Endothelial cell of umbilical vein (primary cell): ENCODE results near the gene ANKS1B. TPM values are rescaled to one million over a fixed set of nuclear protein-coding genes. Genes with fewer than 3 reads are reported as not detected.

Experiments
- BruUV-seq: library from RNA; stranded (reverse); fragments of 400-500 nt; replicated peaks from 2 replicates; lab custom pipeline; 2021; lab: Mats Ljungman, UMichigan
- CTCF ChIA-PET: fragments of 300-600, 350-600 bp; sonication (Branson Sonifier 250); formaldehyde crosslinking; loops from one replicate; lab custom pipeline; 2021; ENCODE audit warnings: antibody characterized with exemption, inconsistent platforms; lab: Charles Lee
- POLR2A ChIA-PET: fragments of 300-600, 350-600 bp; sonication (Branson Sonifier 250); formaldehyde crosslinking; loops from one replicate; lab custom pipeline; 2021; ENCODE audit warnings: antibody characterized with exemption, inconsistent platforms; lab: Charles Lee
- DNase-seq: peaks from one replicate; pipeline ENCODE4 v3.0.0-alpha.2; 2011; ENCODE audit warnings: low read depth, low spot score
- FAIRE-seq: peaks from 2 replicates; lab custom pipeline; 2011; peaks lifted over from hg19 to GRCh38; lab: Jason Lieb, UNC
- H2AFZ ChIP-seq: 2 replicates; pipeline ENCODE4 v1.6.0; 2012; ENCODE audit warnings: low read depth, low read length, control low read depth, inconsistent platforms
- H3K27ac ChIP-seq: 2 replicates; pipeline ENCODE4 v1.5.1; 2011; ENCODE audit warnings: low read depth, mild to moderate bottlenecking, control low read depth, low read length, moderate library complexity; ENCODE audit not compliant: insufficient read depth
- H3K27me3 ChIP-seq, 2 experiments: 2 replicates each; pipeline versions ENCODE4 v1.6.0 to v1.6.1; 2011; ENCODE audit warnings: low read length in 2 of 2, mixed read lengths in 1 of 2; ENCODE audit not compliant: control insufficient read depth in 2 of 2, insufficient read depth in 2 of 2
- H3K36me3 ChIP-seq, 2 experiments: 2 replicates in 1 of 2; 3 replicates in 1 of 2; pipeline ENCODE4 v1.5.1; 2011; ENCODE audit warnings: low read length in 2 of 2, mild to moderate bottlenecking in 1 of 2, moderate library complexity in 1 of 2; ENCODE audit not compliant: control insufficient read depth in 2 of 2, insufficient read depth in 2 of 2; ENCODE audit errors: extremely low read depth in 1 of 2
- H3K4me1 ChIP-seq: 3 replicates; pipeline ENCODE4 v1.5.1; 2011; ENCODE audit warnings: mild to moderate bottlenecking, low read length; ENCODE audit not compliant: control insufficient read depth, insufficient read depth; ENCODE audit errors: extremely low read depth
- H3K4me2 ChIP-seq: 2 replicates; pipeline ENCODE4 v1.6.1; 2011; ENCODE audit warnings: low read length, control low read depth, mixed read lengths; ENCODE audit not compliant: insufficient read depth
- H3K4me3 ChIP-seq, 3 experiments: fragments of 200-600 bp in 1 of 3; sonication (generic), shearing (Covaris generic) in 1 of 3; replicated peaks in 1 of 3; 2 replicates each; pipeline ENCODE4 v1.5.1; 2011 to 2016; ENCODE audit warnings: control low read depth in 3 of 3, low read length in 3 of 3, mild to moderate bottlenecking in 2 of 3, inconsistent platforms in 1 of 3, low read depth in 1 of 3, moderate library complexity in 1 of 3; ENCODE audit not compliant: insufficient read depth in 1 of 3
- H3K79me2 ChIP-seq: 2 replicates; pipeline ENCODE4 v1.6.0; 2012; ENCODE audit warnings: low read length, inconsistent platforms; ENCODE audit not compliant: control insufficient read depth, insufficient read depth
- H3K9ac ChIP-seq: replicated peaks from 2 replicates; pipeline ENCODE3; 2011; ENCODE audit warnings: low read length, control low read depth; ENCODE audit not compliant: insufficient read depth; ENCODE audit errors: extremely low read depth
- H3K9me1 ChIP-seq: replicated peaks from 3 replicates; pipeline ENCODE4 v1.6.0; 2011; ENCODE audit warnings: mild to moderate bottlenecking, low read length; ENCODE audit not compliant: control insufficient read depth, insufficient read depth; ENCODE audit errors: extremely low read depth
- H3K9me3 ChIP-seq: replicated peaks from 2 replicates; pipeline ENCODE4 v1.5.1; 2012; ENCODE audit warnings: low read length, inconsistent platforms; ENCODE audit not compliant: control insufficient read depth, insufficient read depth
- H4K20me1 ChIP-seq: replicated peaks from 2 replicates; pipeline ENCODE3; 2011; ENCODE audit warnings: mild to moderate bottlenecking, low read length; ENCODE audit not compliant: control insufficient read depth, insufficient read depth; ENCODE audit errors: extremely low read depth
- EZH2 ChIP-seq: IDR thresholded peaks from 2 replicates; pipeline ENCODE4 v1.6.1; 2012; ENCODE audit warnings: borderline replicate concordance, low read depth, mild to moderate bottlenecking, moderate library complexity, low read length, inconsistent platforms; ENCODE audit not compliant: severe bottlenecking
- FOS ChIP-seq: IDR thresholded peaks from 2 replicates; pipeline ENCODE4 v1.6.1; 2011; ENCODE audit warnings: mild to moderate bottlenecking, low read length, moderate library complexity, borderline replicate concordance; ENCODE audit not compliant: insufficient read depth
- JUN ChIP-seq: IDR thresholded peaks from 2 replicates; pipeline ENCODE4 v1.6.1; 2011; ENCODE audit warnings: borderline replicate concordance, low read depth; ENCODE audit not compliant: insufficient read length, insufficient read depth
- MAX ChIP-seq: IDR thresholded peaks from 2 replicates; pipeline ENCODE4 v1.6.1; 2011; ENCODE audit not compliant: insufficient read depth, insufficient read length
- POLR2A ChIP-seq: IDR thresholded peaks from 2 replicates; pipeline ENCODE4 v1.6.1; 2012; ENCODE audit warnings: low read depth, mild to moderate bottlenecking, control low read depth, low read length
- dilution Hi-C: fragments of 300-500 bp; cut with MboI; formaldehyde crosslinking; loops from one replicate; pipeline ENCODE4 v1.15.0; 2019; ENCODE audit warnings: low sequenced_read_pairs; ENCODE audit not compliant: extremely low pct_ligation_motif_present
- intact Hi-C: fragments of 100-400 bp; cut with micrococcal nuclease; formaldehyde crosslinking; loops from one replicate; pipeline ENCODE4 v1.10.0; 2022
- polyA plus RNA-seq, 4 experiments: library from polyadenylated mRNA; depleted of rRNA in 3 of 4; stranded (reverse) in 3 of 4; unstranded in 1 of 4; fragments of >200 nt; gene quantifications; 2 replicates each; pipeline versions ENCODE4 v1.2.1 to v1.2.3, GENCODE V29; 2011 to 2012; ENCODE audit warnings: missing spikeins in 1 of 4
- total RNA-seq: library from RNA; stranded (reverse); gene quantifications from 2 replicates; pipeline ENCODE4 v1.2.3, GENCODE V29; 2021

The ANKS1B gene
- total and polyA plus RNA-seq, 2 donors (not counting 3 experiments of a cell fraction or from before 2014, with no cell fraction given): 0.15 to 0.38 TPM

- DNase-seq: no peak
- Histone ChIP-seq H3K9me1 (no peaks in the 10 kb centered on the region), H2AFZ (no peak overlapping the region), H3K27ac (no peak overlapping the region), H3K4me2 (no peak overlapping the region), H3K4me1 (no peaks in the 10 kb centered on the region), H3K79me2 (no peaks in the 10 kb centered on the region), H3K36me3 (no peaks in the 10 kb centered on the region), H3K4me3 (no peak overlapping the region), H3K27me3 (no peaks in the 10 kb centered on the region), H3K9ac (no peak overlapping the region), H4K20me1 (no peaks in the 10 kb centered on the region), H3K9me3 (peaks cover 2% of the 10 kb centered on the region)
- FAIRE-seq: no peak
- no TSS peak for BruUV-seq
- POLR2A ChIA-PET: no interaction called here
- intact Hi-C loops (no loop called here), dilution Hi-C loops (no loop called here)
- TF ChIP-seq MAX (no peak), POLR2A (no peak), EZH2 (no peak), JUN (no peak), FOS (no peak)
- CTCF ChIA-PET: interaction anchor here (1.1 kb wide), 1 partner anchor 16 kb away, joined by 3 read pairs; no protein-coding TSS in a partner anchor
These were observed 594.0 kb downstream of the ANKS1B start for GRCh38 chr12:99390707-99391106.

GRCh38 chr12:99389751-99390150 is 595.0 kb downstream of the ANKS1B start:
- Histone ChIP-seq H3K36me3 (no peaks in the 10 kb centered on the region), H3K4me3 (no peak overlapping the region), H3K4me2 (no peak overlapping the region), H3K4me1 (no peaks in the 10 kb centered on the region), H2AFZ (no peak overlapping the region), H3K27me3 (no peaks in the 10 kb centered on the region), H4K20me1 (no peaks in the 10 kb centered on the region), H3K27ac (no peak overlapping the region), H3K9ac (no peak overlapping the region), H3K9me3 (peaks cover 2% of the 10 kb centered on the region), H3K9me1 (no peaks in the 10 kb centered on the region), H3K79me2 (no peaks in the 10 kb centered on the region)
- DNase-seq (no peak), FAIRE-seq (no peak)
- intact Hi-C loops (no loop called here), dilution Hi-C loops (no loop called here)
- CTCF ChIA-PET: no interaction called here
- POLR2A ChIA-PET: no interaction called here
- no TSS peak for BruUV-seq
- TF ChIP-seq POLR2A: no peak
